NCI-H510A treated with DMSO at 0.1 percent for 48 hours (cell line): ENCODE data around the gene ZNF587.
"Not testable (repeated sequence)": the region's sequence is repeated elsewhere in the genome, so short reads cannot be mapped to it uniquely, and the experiment has no call there.

Experiments
- DNase-seq: peaks from one replicate; lab custom pipeline; 2025; lab: John Stamatoyannopoulos, UW

ZNF587 gene

GRCh38 chr19:57823155-57823554, 26.5 kb upstream of the ZNF587 start:
- DNase-seq: not testable (repeated sequence)

- DNase-seq: not testable (repeated sequence)
These were observed 26.1 kb upstream of the ZNF587 start for GRCh38 chr19:57823608-57824007.

DNA sequence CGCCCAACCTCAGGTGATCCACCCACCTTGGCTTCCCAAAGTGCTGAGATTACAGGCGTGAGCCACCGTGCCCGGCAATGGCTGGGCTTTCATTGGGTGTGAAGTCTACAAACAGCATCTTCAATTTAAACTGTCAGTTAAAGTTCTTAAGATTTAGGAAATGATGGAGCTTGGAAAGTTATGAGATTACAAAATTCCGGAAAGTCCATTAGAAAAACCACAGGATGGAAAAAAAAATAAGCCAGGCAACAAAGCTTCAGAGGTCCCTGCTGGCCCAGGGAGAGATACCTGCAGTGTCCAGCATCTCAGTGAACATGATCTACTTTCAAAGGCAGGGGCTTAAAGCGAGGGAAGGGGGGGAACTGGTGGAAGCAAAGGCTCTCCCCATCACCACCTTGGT, 24.1 kb upstream of the ZNF587 start:
- no peak for DNase-seq

- DNase-seq: no peak
These were observed 20.3 kb upstream of the ZNF587 start for GRCh38 chr19:57829316-57829715.

- no peak for DNase-seq
These were observed 19.5 kb upstream of the ZNF587 start, which contains the start of gene ZNF587B for GRCh38 chr19:57830071-57830602. Gene ZNF587B, plus strand, starts transcription at chr19:57830299. Its CDS starts 230 bp downstream, at chr19:57830529.

DNA sequence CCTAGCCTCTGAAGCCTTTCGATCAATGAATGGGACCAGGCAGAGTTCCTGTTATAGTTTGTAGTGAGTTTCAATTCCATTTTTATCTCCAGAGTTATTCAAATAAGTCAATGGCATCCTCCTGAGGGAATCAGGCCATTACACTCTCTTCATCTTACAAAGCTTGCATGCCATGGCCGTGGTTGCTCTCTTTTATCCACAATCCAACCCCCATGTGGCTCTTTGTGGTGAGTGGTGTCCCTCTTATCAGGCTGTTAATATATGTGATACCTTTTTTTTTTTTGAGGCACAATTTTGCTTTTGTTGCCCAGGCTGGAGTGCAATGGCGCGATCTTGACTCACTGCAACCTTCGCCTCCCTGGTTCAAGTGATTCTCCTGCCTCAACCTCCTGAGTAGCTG, 12.7 kb upstream of the ZNF587 start:
- DNase-seq: not testable (repeated sequence)

DNA sequence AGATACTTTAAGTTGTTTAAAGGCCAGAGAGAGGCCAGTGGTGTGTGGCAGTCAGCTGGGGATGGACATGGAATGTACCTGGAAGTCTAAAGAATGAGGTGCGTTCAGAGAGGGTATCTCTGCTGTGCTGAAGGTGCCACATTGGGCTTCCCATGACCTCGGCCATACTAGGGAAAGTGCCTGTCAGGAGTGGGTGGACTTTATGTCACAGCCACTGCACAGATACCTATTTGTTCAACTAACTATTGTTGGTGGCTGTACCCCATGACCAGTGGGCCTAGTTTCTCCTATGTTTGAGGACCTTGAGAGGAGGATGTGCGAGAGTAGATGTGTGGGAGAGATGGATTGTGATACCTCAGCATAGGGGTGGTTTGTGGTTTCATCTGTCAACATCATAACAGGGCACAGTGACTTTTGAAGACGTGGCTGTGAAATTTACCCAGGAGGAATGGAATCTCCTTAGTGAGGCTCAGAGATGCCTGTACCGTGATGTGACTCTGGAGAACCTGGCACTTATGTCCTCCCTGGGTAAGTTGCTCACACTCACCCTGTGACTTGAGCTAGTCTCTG, 11.0 kb upstream of the ZNF587 start:
- not testable (repeated sequence) for DNase-seq

- no peak for DNase-seq
These were observed 8.4 kb upstream of the ZNF587 start for GRCh38 chr19:57841122-57841763.

- not testable (repeated sequence) for DNase-seq
These were observed 2.5 kb upstream of the ZNF587 start for GRCh38 chr19:57847164-57847563.

DNA sequence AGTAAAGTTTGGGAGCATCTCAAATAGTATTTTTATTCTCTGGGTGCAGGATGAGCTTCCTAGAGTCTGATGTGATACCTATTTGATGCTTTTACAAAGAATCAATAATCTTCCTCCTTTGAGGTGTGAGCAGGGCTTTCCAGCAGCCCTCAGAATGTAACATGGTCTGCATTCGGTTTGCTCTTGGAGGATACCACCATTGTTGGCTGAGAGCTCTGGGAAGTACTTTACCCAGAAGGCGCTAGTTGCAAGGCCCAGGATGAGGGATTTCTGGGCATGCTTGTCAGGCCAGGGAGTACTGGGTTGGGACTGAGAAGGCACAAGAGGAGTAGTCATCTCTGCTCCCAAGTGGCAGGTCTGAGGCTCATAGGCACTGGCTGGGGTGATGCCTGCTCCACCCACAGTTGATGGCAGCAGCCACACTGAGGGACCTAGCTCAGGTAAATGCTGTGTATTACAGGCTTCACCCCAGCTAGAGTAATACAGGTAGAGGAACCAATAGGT, 445 bp upstream of the ZNF587 start:
- DNase-seq: not testable (repeated sequence)

DNA sequence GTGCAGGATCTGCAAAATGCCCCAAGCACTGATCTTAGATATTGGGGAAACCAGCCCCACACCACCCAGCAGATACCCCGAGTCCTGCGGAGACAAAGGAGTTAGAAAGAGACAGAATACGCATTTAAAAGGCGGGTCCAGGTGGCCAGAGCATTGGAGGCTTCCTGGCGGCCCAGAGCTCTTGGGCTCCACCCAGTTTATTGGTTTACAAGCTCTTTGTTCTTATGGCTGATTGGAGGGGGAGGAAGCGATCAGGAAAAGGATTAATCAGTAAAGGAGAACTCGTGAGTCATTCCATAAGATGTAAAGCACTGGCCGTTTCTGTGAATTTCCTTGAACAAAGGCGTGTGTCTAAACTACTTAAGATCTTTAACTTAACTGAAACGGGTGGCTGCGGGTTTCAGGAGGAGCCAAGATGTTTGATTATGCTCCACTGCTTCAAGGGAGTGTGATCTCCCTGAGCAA, 926 bp downstream of the ZNF587 start:
- DNase-seq: no peak

DNA sequence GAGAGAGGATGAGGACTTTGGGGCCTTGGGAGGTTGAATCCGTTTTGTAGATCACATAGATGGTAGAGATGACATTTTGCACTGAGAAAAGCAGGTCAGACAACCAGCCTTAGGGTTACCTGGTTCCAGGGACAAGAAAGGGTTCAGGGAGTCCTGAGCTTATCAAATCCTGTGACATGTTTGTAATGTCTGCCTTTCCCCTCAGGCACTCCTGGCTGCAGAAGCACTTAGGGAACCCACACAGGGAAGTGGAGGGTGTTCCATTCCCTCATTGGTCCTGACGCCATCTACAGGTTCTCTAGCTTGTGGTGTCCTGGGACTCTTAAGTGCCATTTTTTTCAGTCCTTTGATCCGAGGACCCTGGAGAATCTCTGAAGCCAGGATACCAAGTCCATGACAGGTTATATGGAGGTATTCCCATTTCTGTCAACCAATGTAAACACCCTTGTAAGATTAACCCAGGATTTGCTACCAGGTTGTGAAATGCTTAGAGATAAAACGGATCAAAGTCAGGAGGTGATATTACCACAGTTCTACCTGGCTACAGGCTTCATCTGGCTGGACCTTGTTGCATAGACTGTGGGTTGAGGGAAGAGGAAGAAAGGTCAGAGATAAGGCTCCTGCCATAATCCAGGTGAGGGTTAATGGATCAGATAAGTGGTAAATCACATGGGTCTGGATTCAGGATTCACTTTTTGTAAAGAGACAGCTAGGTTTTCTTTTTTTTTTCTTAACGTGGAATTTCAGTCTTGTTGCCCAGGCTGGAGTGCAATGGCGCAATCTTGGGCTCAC, 2.3 kb downstream of the ZNF587 start:
- not testable (repeated sequence) for DNase-seq

DNA sequence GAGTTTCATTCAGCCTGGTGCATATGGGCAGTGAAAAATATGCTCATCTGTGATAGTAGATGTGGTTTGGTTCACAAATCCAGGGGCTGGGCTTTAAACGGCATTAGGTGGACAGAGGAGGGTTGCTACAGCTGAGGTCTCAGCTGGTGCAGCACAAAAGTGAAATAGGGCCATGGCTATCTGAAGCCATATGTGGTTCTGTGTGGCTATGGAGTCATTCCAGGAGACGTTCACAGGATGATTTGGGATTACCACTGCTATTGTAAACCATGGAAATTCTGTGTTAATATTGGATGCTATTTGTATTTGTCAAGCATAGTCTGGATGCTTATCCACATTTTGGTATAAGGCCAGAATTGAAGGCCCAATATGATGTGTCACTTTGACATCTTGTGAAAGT, 4.5 kb downstream of the ZNF587 start:
- DNase-seq: not testable (repeated sequence)

DNA sequence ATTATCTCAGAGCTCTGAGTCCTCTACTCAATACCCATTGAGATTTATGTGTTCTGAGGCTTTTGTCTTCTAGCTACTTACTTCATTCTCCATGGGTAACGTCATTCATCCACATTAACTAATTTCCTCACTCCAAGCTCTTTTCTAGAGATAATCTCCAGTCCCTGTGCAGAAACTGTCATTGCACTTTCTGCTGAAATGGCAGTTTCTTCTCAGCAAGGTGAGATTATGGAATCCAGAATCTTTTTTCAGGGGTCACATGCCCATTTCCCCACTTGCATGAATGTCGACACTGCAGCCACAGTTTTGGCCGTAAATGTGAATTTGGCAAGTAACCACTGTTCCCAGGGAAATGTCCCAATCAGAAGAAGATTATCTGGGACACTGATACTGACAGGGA, 12.7 kb downstream of the ZNF587 start:
- DNase-seq: not testable (repeated sequence)

DNA sequence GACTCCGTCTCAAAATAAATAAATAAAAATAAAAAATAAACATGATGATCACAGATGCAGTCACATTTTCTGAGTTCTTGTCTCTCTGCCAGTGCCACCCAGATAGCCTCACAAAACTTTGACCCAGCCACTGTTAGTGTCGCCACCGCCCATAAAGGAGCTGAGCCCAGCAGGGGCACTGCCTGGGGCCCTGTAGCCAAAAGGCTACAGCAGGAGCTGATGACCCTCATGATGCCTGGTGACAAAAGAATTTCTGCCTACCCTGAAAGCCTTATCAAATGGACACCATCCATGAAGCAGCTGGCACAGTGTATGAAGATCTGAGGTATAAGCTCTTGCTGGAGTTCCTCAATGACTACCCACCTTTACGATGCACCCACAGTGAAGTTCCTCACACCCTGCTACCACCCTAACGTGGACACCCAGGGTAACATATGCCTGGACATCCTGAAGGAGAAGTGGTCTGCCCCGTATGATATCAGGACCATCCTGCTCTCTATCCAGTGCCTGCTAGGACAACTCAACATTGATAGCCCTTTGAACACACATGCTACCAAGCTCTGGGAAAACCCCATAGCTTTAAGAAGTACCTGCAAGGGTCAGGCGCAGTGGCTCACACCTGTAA, 18.3 kb downstream of the ZNF587 start:
- DNase-seq: no peak

- DNase-seq: not testable (repeated sequence)
These were observed 20.0 kb downstream of the ZNF587 start for GRCh38 chr19:57869655-57870054.

- no peak for DNase-seq
These were observed 20.6 kb downstream of the ZNF587 start for GRCh38 chr19:57870225-57870624.

DNA sequence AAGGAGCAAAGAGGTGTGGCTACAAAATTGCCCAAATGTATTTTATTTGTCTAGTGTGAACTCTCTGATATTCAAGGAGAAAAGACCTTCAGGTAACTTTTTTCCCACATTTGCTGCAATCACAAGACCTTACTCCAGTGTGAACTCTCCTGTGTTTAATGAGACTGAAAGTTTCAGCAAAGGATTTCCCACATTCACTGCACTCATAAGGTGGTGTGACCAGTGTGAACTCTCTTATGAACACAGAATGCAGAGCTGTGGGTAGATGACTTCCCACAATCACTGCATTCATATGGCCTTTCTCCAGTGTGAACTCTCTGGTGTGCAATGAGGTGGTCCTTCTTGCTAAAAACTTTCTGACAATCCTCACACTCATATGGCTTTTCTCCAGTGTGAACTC, 22.8 kb downstream of the ZNF587 start:
- DNase-seq: no peak

DNA sequence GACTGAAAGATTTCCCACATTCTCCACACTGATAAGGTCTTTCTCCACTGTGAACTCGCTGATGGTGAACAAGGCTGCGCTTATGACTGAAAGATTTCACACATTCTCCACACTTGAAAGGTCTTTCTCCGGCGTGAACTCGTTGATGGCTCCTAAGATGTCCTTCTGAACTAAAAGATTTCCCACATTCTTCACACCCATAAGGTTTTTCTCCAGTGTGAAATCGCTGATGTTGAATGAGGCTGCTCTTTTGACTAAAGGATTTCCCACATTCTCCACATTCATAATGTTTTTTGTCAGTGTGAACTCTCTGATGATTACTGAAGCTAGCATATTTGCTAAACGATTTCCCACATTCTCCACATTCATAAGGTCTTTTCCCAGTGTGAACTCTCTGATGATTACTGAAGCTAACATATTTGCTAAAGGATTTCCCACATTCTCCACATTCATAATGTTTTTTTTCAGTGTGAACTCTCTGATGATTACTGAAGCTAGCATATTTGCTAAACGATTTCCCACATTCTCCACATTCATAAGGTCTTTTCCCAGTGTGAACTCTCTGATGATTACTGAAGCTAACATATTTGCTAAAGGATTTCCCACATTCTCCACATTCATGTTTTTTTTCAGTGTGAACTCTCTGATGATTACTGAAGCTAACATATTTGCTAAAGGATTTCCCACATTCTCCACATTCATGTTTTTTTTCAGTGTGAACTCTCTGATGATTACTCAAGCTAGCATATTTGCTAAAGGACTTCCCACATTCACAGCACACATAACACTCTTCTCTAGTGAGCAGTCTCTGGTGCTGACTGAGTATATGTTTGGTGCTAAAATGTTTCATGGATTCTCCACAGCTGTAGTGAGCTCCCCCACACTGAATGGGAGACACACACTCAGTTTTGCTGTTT, 24.5 kb downstream of the ZNF587 start:
- not testable (repeated sequence) for DNase-seq

DNA sequence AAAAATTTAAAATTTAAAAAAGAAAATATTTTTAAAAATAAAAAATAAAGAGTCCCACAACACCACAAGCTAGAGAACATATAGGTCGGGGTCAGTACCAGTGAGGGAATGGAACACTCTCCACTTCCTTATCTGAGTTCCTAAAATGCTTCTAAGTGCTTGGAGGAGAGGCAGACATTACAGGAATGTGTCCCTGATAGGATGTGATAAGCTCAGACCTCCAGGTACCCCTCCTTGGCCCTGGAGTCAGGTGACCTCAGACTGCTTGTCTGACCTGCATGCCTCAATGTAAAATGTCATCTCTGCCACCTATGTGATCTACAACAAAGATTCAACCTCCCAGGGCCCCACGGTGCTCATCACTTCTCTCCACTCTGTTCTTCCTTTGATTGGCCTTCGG, 36.4 kb downstream of the ZNF587 start:
- DNase-seq: no peak
